BE2C (cell line): ENCODE measurements around the gene DCST1.

Experiments
- DNase-seq: peaks from one replicate; pipeline ENCODE4 v3.0.0-alpha.2; 2020
- H3K27me3 ChIP-seq: fragments of 250-450 bp; sonication (Bioruptor Pico); 2 replicates; pipeline ENCODE4 v1.5.1; 2020; ENCODE audit warnings: mild to moderate bottlenecking
- H3K36me3 ChIP-seq: fragments of 250-450 bp; sonication (Bioruptor Pico); 2 replicates; pipeline ENCODE4 v1.5.1; 2020; ENCODE audit warnings: mild to moderate bottlenecking
- H3K4me1 ChIP-seq: fragments of 250-450 bp; sonication (Bioruptor Pico); 2 replicates; pipeline ENCODE4 v1.5.1; 2020
- H3K4me3 ChIP-seq: 2 replicates; pipeline ENCODE4 v1.5.1; 2011; ENCODE audit warnings: low read depth, low read length
- H3K9me3 ChIP-seq: fragments of 250-450 bp; sonication (Bioruptor Pico); 2 replicates; pipeline ENCODE4 v1.5.1; 2020
- CTCF ChIP-seq: IDR thresholded peaks from 2 replicates; pipeline ENCODE4 v1.5.1; 2012; ENCODE audit warnings: mild to moderate bottlenecking, low read depth, low read length

DCST1 gene

GRCh38 chr1:155000411-155000725, 33.3 kb upstream of the DCST1 start:
- Histone ChIP-seq H3K27me3 (no peaks in the 10 kb centered on the region), H3K36me3 (no peaks in the 10 kb centered on the region)
- no peak for TF ChIP-seq CTCF

DNA sequence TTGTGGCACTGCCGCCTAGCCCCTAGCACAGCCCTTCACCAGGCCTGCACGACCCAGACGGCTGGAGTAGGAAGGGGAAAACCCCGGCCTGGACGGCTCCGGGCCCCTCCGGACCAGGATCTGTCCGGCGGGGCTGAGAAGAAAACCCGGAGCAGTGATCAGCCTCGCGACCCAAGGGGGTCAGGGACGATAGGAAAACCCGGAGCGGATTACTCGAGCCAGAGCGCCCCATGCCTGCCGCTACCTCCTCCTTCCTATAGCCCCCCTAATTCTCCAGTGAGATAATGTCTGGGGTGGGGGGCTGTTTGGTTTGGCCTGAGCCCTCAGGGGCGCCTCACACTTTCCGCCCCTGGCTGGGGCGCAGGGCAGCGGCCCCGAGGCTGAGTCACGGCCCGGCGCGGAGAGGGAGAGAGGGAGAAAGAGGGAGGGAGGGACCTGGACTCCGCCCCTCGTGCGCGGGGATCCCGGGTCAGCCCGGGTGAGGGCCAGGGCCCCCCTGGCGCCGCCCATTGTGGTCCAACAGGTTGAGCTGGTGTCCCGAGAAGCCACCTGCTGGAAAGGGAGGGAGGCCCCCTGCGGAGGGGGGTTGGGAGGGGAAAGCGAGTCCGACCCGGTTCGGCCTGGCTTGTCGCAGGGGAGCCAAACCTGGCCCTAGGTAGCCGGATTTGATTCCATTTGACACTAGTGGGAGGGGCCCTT, 32.7 kb upstream of the DCST1 start:
- no peaks in the 10 kb centered on the region for H3K27me3 ChIP-seq
- TF ChIP-seq CTCF, result no peak
- H3K9me3 ChIP-seq, result no peaks in the 10 kb centered on the region
- no peaks in the 10 kb centered on the region for H3K36me3 ChIP-seq
- H3K4me1 ChIP-seq, result peaks cover 10% of the 10 kb centered on the region
- peak; percentile 90 for DNase-seq
- peak overlapping the region; percentile 72 for H3K4me3 ChIP-seq

More at GRCh38 chr1:155000411-155000725, 33.3 kb upstream of the DCST1 start:
- no peaks in the 10 kb centered on the region for H3K9me3 ChIP-seq
- H3K4me3 ChIP-seq, result peak overlapping the region; percentile 72
- H3K4me1 ChIP-seq, result peaks cover 10% of the 10 kb centered on the region
- DNase-seq, result peak; percentile 43

DNA sequence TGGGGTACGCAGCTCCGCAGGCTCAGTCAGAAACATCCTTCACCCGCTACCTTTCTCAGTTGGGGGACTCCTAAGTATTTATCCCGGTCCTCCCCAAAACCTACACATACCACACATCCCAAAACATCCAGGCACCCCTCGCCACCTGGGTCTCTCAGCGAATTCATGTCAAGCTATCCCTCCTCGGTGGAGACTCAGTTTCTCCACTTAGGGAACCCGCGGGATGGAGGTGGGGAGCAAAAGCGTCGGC, 32.3 kb upstream of the DCST1 start:
- peaks cover 10% of the 10 kb centered on the region for H3K4me1 ChIP-seq
- no peak for TF ChIP-seq CTCF

DNA sequence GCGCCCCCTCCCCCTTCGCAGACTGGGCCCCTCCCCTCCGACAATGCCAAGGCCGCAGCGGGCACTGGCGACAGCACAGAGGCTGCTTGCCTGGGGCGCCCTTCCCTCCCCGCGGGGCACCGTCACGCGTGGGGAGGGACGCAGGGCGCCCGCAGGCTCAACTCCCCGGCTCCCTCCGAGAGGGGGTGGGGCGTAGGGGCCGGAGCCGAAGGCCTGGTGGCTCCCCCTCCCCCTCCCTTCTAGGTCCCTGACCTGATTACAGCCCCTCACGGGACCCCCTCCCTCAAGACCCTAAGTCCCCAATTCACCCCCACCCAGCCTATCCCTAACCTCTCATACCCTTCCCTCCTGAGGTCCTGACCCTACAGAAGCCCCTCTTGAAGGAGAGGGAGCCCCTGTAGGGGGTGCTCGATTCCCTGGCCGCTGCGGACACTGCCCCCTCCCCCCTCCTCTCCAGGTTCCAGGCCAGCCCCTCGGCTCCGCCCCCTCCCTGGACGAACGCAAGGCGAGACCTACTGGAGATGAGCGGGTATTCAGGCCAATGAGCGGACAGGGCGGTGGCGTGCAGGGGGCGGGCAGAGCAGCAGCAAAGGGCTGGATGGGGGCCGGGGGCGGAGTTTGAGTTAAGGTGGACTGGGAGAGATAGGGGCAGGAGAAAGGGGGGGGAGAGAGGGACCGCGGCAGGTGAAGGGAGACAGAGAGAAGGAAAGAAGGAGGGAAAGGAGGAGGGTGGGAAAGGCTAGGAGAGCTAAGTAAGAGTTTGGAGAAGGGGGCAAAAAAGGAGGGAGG, 31.8 kb upstream of the DCST1 start:
- peak overlapping the region; percentile 72 for H3K4me3 ChIP-seq
- H3K4me1 ChIP-seq, result peaks cover 10% of the 10 kb centered on the region
- no peaks in the 10 kb centered on the region for H3K36me3 ChIP-seq
- no peaks in the 10 kb centered on the region for H3K27me3 ChIP-seq
- no peaks in the 10 kb centered on the region for H3K9me3 ChIP-seq
- DNase-seq, result peak; percentile 100
- peak; percentile 58 for TF ChIP-seq CTCF

More for the DNA sequence above, 32.3 kb upstream of the DCST1 start:
- Histone ChIP-seq H3K4me3 (peak overlapping the region; percentile 72), H3K36me3 (no peaks in the 10 kb centered on the region), H3K27me3 (no peaks in the 10 kb centered on the region), H3K9me3 (no peaks in the 10 kb centered on the region)
- no peak for DNase-seq

DNA sequence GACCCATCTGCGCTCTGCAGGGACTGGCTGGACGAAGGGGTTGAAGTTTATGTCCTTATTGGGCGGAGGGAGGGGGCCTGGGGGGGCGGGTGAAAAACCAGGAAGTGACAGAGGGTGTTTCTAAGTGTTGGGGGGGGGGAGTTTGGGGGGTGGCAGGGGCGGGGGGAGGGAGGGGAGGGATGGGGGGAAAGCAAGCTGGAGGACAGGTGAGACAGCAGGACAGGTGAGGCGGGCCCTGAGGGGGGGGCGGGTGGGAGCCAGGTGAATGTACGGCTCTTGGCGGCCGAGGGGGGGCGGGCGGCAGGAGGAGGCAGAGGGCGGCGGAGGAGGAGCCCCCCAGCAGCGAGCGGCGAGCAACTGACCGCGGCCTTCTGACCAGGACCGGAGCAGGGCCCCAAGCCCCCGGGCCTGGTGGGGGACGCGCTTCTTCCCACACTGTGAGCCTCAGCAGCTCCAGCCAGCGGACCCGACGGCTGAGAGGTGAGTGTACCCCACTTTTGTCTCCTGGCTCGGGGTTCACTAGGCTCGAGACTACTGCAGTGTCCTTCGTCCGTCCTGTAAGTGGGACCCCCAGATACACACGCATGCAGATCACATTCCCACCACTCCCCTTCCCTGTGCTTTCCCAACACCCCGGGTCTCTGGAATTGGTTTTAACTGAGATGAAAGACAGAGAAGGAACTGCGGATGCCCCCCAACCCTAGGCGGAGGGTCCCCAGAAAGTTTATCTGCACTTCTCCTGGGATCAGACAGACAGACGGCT, 31.0 kb upstream of the DCST1 start, which contains the start of gene ZBTB7B:
TSS of gene ZBTB7B (plus strand) at position 339 of the 763 bp plus-strand sequence. CDS start 11,859 bp downstream, outside the sequence.
- H3K4me3 ChIP-seq, result peak within 1 kb of the TSS; percentile 91
- no peaks in the 10 kb centered on the region for H3K36me3 ChIP-seq
- H3K9me3 ChIP-seq, result no peaks in the 10 kb centered on the region
- TF ChIP-seq CTCF, result no peak
- no peaks in the 10 kb centered on the region for H3K27me3 ChIP-seq
- no peak for DNase-seq
- peaks cover 10% of the 10 kb centered on the region for H3K4me1 ChIP-seq
